IPS-NIHi7 (cell line): ENCODE results near the gene FBXO8.
A peak's percentile ranks its signal among the peaks of the same experiment; 100 is the strongest.
"Not testable (repeated sequence)": the region's sequence is repeated elsewhere in the genome, so short reads cannot be mapped to it uniquely, and the experiment has no call there.

Experiments used
- DNase-seq: peaks from one replicate; pipeline ENCODE4 v3.0.0; 2012; ENCODE audit warnings: mixed read lengths; ENCODE audit errors: extremely low spot score

Gene FBXO8

GRCh38 chr4:174284487-174284886, 1.0 kb upstream of the FBXO8 start:
- peak; percentile 8 for DNase-seq

DNA sequence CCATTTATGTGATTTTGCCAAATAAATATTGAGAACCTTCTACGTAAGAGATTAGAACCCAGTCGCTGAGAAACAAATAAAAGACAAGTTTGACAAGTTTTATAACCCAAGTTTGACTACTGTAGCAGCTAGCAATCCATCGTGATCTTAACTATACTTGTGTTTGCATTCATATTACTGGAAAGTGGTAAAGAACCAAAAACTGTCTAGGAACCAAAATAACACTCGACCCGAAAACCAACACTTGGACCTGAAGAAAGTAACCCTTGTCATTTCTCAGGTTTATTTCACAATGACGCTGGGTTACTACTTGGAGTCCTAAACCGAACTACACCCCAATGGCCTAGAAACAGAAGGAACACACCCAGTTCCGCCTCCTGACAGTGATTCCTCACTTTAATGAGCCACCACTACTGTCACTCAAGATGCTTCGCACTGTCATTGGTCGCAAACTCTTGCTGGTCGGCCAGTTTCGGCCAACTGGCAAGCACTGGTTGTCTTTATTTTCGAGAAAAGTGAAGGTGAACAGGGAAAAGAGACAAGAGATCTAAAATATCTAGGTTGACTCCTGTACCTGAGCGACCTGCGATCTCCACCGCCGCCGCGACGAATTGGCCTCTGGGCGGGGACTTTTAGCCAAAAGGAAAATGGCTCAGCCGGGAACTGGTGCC, 496 bp downstream of the FBXO8 start:
- peak; percentile 90 for DNase-seq

GRCh38 chr4:174281901-174282300, 1.6 kb downstream of the FBXO8 start:
- DNase-seq = no peak

GRCh38 chr4:174281182-174281737, 2.2 kb downstream of the FBXO8 start:
- no peak for DNase-seq

DNA sequence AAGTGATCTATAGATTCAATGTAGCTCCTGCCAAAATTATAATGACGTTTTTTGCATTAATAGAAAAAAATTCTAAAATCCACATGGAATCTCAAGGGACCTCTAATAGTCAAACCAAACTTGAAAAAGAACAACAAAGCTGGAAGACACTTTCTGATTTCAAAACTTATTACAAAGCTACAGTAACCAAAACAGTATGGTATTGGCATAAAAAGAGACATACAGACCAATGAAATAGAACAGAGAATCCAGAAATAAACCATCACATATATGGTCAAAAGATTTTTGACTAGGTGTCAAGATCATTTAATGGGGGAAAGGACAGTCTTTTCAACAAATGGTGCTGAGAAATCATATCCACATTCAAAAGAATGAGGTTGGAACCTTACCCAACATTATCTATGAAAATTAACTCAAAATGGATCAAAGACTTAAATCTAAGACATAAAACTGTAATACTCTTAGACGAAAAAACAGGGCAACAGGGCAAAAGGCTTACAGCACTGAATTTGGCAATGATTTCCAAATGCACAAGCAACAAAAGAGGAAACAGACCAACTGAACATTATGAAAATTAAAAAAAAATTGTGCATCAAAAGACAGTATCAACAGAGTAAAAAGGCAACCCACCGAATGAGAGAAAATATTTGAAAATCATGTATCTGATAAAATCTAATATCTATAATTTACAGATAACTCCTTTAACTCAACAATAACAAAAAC, 3.9 kb downstream of the FBXO8 start:
- no peak for DNase-seq

DNA sequence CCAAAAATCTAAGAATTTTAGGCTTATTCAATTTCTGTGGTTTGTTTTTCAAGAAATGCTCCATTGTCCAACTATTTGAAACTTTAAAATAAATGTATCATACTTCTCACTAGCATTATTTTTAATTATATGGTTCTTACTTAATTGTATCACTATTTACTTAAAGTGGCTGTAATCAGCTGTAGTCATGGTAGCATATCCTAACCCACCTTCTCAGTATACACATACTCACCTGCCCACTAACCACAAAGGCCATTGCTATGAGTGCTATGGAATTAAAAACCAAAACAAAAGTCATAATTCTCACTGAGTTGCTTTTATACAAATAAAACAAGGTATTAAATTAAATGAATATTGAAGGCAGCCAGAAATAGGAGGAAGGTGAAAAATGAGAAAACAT, 5.0 kb downstream of the FBXO8 start:
- no peak for DNase-seq

DNA sequence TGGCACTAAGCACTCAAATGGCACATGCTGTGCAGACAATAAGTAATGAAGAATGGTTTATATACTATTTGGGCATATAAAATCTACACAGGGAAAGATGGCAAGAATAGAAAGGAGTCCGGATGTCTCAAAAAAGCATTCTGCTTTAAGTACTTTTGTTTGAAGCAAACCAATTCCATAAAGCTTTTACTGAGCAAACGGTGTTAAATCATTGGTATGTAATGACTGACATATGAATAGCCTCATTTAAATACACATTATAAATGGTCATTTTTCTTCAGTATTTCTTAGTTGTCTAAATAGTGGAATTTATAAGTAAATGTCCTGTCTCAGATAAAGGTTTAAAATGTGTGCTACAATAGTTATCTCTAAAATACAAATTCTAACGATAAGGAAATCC, 6.0 kb downstream of the FBXO8 start:
- DNase-seq = no peak

GRCh38 chr4:174275101-174275500, 8.4 kb downstream of the FBXO8 start:
- DNase-seq = no peak

GRCh38 chr4:174274436-174274835, 9.0 kb downstream of the FBXO8 start:
- DNase-seq = no peak

DNA sequence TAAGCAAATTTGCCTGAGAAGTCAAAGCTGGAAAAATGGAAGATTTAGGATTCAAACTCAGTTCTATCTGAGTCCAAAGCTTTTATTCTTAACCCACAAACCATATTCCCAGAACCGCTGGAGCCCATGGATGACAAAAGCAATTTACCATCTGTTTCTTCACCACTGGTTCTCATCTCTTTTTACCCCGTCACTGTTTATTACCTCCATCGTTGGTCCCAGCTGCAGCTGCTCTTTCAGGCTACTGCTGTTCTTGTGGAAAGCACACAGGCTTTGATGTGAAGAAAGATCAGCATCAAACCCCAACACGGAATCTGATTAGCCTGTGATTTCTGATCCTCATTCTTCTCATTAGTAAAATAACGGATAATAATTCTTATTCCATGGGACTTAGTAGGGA, 9.5 kb downstream of the FBXO8 start:
- DNase-seq = no peak

DNA sequence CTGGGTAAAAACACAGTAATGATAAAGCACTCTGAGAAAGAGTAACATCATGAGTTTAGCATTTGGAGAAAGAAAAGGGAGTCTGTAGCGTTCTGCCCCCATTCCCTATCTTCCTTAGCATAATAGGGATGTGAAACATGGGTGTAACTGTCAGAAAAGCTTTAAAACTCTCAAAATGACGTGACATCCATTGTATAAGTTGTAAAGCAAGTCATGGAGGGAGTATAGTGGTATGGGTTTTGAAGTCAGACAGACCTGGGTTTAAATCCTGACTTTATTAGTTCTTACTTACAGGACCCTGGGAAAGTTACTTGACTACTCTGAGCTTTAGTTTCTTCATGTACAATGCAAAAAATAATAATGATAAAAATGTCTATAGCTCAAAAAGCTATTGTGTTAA, 17.1 kb downstream of the FBXO8 start:
- DNase-seq = no peak

DNA sequence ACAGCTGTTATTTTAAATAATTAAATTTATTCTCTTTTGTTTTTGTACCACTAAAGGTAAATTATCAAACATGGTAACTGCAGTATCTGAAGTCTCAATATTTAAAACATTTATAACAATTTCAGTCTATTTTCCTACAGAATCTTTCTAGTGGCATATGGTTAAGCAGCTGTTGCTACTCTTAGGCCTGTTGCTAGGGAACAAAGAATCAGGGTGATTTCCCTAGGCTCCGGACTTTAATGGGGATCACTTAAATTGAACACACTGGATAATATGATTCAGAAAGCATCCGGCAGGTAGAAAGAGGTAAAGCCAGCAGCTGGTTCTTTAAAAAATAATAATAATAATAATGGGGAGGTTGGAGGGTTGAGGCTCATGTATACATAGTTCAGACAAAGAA, 17.6 kb downstream of the FBXO8 start:
- no peak for DNase-seq

- no peak for DNase-seq
Measured at GRCh38 chr4:174263445-174263736, 20.1 kb downstream of the FBXO8 start.

GRCh38 chr4:174262624-174263444, 20.6 kb downstream of the FBXO8 start:
- no peak for DNase-seq

GRCh38 chr4:174261432-174261831, 22.0 kb downstream of the FBXO8 start:
- not testable (repeated sequence) for DNase-seq

DNA sequence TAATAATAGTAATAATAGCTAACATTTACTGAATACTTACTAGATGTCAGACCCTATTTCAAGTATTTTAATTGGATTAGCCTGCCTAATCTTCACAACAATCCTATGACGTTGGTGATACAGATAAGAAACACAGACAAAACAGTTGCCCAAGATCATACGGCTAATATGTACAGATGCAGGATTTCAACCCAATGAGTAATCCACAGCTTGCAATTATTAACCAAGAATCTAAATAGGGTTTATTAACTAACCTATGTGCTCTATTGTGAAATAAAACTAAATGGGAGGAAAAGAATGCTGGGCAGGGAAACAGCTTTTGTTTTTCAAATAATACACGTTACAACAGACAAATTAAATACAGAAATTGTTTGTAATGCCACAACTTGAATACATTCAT, 23.4 kb downstream of the FBXO8 start:
- no peak for DNase-seq

GRCh38 chr4:174259580-174259979, 23.9 kb downstream of the FBXO8 start:
- DNase-seq = no peak

- no peak for DNase-seq
Measured at GRCh38 chr4:174256277-174256713, 27.2 kb downstream of the FBXO8 start.

- no peak for DNase-seq
Measured at GRCh38 chr4:174255786-174256185, 27.7 kb downstream of the FBXO8 start.

DNA sequence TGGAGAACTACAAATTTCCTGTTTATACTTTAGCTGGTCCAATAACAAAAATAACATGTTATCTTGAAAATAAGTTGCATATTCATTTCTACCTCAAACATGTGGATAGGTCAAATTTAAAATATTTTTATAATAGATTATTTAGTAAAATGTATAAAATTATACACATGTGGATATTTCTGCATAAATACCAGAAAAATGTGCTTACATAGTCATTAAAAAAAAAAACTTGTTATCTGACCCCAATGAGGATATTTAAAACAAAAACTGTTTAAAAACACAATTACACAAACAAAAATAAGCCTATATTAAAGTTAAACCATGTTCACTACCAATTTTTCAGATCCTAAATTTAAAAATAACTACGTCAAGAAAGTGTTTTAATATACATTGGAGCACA, 28.1 kb downstream of the FBXO8 start:
- no peak for DNase-seq

DNA sequence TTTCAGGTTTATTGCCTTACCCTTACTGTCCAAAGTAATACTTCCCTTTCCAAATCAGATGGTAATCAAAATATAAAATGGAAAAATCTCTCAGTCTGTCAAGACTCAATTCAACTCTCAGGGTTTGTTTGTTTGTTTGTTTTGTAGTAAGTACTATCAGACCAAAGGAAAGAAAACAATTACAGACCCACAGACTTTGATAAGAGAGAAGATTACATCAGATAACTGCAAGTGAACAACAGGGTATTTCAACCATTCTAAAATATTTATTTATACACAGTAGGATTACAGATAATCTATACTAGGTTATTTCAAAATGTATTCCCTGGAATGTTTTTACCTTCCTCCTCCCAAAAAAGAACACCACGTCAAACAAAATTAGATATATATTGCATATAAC, 28.9 kb downstream of the FBXO8 start:
- no peak for DNase-seq

DNA sequence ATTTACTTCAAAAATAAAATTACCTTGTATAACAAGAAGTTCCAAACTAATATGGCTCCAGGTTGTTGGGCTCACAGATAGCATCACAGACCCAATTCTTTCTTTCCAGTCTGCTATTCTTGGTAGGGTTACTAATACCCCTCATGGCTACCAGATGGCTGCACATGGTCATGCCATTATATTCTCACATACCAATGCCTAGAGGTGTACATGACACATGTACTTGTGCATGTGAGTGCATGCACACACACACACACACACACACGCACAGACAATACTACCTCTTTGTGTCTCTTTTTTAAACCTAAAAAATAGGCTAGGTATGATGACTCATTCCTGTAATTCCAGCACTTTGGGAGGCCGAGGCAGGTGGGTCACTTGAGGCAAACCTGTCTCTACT, 31.1 kb downstream of the FBXO8 start:
- DNase-seq = no peak

- DNase-seq = no peak
Measured at GRCh38 chr4:174248407-174248806, 35.1 kb downstream of the FBXO8 start.
